HG03196 (cell line): ENCODE measurements around the gene RAB7B.
"Not testable (repeated sequence)": the region's sequence is repeated elsewhere in the genome, so short reads cannot be mapped to it uniquely, and the experiment has no call there.

Experiments used
- ATAC-seq: cut with Tn5 transposase; IDR thresholded peaks from one replicate; pipeline ENCODE4 v1.9.1; 2021; ENCODE audit not compliant: unreplicated experiment

The RAB7B gene

GRCh38 chr1:206002871-206003801, at the start of gene RAB7B:
Gene RAB7B, minus strand, starts transcription at chr1:206003395. Its CDS starts 9,260 bp downstream, at chr1:205994135.
- ATAC-seq = no peak

- not testable (repeated sequence) for ATAC-seq
Measured at GRCh38 chr1:206052231-206052865, 49.2 kb upstream of the RAB7B start.

- peak; percentile 86 for ATAC-seq
Measured at GRCh38 chr1:206050655-206051235, 47.5 kb upstream of the RAB7B start.

GRCh38 chr1:206049919-206050600, 46.9 kb upstream of the RAB7B start:
- no peak for ATAC-seq

GRCh38 chr1:206049293-206049692, 46.1 kb upstream of the RAB7B start:
- ATAC-seq = peak; percentile 42

GRCh38 chr1:206048582-206048981, 45.4 kb upstream of the RAB7B start:
- no peak for ATAC-seq

GRCh38 chr1:206047271-206047670, 44.1 kb upstream of the RAB7B start:
- no peak for ATAC-seq

GRCh38 chr1:206041640-206042039, 38.4 kb upstream of the RAB7B start:
- ATAC-seq = no peak

- no peak for ATAC-seq
Measured at GRCh38 chr1:206040328-206040727, 37.1 kb upstream of the RAB7B start.

- ATAC-seq = no peak
Measured at GRCh38 chr1:206039046-206039973, 36.1 kb upstream of the RAB7B start.

- ATAC-seq = no peak
Measured at GRCh38 chr1:206037581-206037980, 34.4 kb upstream of the RAB7B start.

GRCh38 chr1:206036663-206037455, 33.7 kb upstream of the RAB7B start:
- ATAC-seq = no peak

GRCh38 chr1:206035027-206035426, 31.8 kb upstream of the RAB7B start:
- ATAC-seq = no peak

- ATAC-seq = no peak
Measured at GRCh38 chr1:206032380-206033140, 29.4 kb upstream of the RAB7B start.

GRCh38 chr1:206030714-206031113, 27.5 kb upstream of the RAB7B start:
- ATAC-seq = peak; percentile 72

GRCh38 chr1:206030191-206030590, 27.0 kb upstream of the RAB7B start:
- no peak for ATAC-seq

- no peak for ATAC-seq
Measured at GRCh38 chr1:206029484-206029883, 26.3 kb upstream of the RAB7B start.

- ATAC-seq = no peak
Measured at GRCh38 chr1:206025283-206025820, 22.2 kb upstream of the RAB7B start.
